Activated naive CD4-positive, alpha-beta T cell treated with anti-CD3 and anti-CD28 coated beads, Interleukin-2, amount 50 U/mL, for 24 hours (primary cell): ENCODE data around the gene ACSL6.

Source experiments
- H3K27ac Mint-ChIP-seq: one replicate; pipeline ENCODE4 v1.8.0; 2021; ENCODE audit warnings: mild to moderate bottlenecking, mixed read lengths
- H3K27me3 Mint-ChIP-seq: one replicate; pipeline ENCODE4 v1.8.0; 2021; ENCODE audit warnings: mixed read lengths
- H3K36me3 Mint-ChIP-seq: one replicate; pipeline ENCODE4 v1.8.0; 2021; ENCODE audit warnings: mixed read lengths
- H3K4me1 Mint-ChIP-seq: one replicate; pipeline ENCODE4 v1.8.0; 2021; ENCODE audit warnings: mixed read lengths
- H3K4me3 Mint-ChIP-seq: one replicate; pipeline ENCODE4 v1.8.0; 2021; ENCODE audit warnings: mild to moderate bottlenecking, mixed read lengths
- H3K9me3 Mint-ChIP-seq: one replicate; pipeline ENCODE4 v1.8.0; 2021; ENCODE audit warnings: mixed read lengths

ACSL6 gene

DNA sequence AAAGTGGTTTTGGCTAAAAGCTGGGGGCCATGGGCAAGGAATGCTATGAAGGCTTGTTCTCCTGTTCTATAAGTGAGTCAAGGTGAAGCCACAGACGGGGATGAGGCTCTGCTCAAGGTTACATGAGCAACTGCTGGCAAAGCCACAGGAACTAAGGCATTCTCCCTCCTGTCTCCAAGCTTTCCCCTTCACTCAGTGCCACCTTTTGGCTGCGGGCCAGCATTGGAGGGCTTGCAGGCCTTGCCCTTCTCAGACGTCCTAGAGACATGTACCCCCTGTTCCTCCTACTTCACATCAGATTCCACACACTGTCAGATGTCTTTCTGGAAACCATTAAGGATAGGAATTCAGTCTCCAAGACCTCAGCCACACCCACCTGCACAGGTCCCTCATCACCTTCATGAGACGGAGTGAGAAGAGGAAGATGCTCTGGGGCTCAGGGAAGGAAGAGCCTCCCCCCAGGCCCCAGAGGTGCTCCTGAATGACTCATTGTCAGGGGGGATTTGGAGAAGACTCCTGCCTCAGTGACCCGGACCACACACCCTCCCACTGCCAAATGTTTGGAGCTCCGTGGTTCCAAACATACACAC lies 45.5 kb downstream of the ACSL6 start:
- H3K27ac Mint-ChIP-seq: no peak overlapping the region
- H3K27me3 Mint-ChIP-seq: no peaks in the 10 kb centered on the region
- no peaks in the 10 kb centered on the region for H3K9me3 Mint-ChIP-seq
- peaks cover 6% of the 10 kb centered on the region for H3K4me1 Mint-ChIP-seq
- no peak overlapping the region for H3K4me3 Mint-ChIP-seq
- peaks cover 24% of the 10 kb centered on the region for H3K36me3 Mint-ChIP-seq

DNA sequence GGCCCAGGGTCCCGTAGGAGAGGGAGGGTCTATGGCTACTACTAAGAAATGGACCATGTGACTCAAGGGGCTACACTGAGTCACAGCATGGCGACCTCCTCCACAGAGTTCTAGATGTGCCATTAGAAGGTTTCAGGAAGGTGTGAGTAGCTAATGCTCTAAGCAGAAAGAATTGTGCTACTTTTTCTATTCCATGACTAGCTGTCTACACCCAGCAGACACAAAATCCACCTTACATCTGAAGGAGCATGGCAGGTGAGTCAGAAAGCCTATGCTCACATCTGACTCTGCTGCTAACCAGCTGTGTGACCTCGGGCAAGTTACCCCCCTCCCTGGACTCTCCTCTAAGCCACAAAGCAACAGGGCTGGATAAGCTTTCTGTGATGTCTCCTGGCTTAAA lies 51.6 kb downstream of the ACSL6 start:
- H3K4me3 Mint-ChIP-seq: no peak overlapping the region
- H3K4me1 Mint-ChIP-seq: peaks cover 11% of the 10 kb centered on the region
- no peaks in the 10 kb centered on the region for H3K9me3 Mint-ChIP-seq
- peak overlapping the region; percentile 35 for H3K27ac Mint-ChIP-seq
- peaks cover 25% of the 10 kb centered on the region for H3K36me3 Mint-ChIP-seq
- no peaks in the 10 kb centered on the region for H3K27me3 Mint-ChIP-seq

DNA sequence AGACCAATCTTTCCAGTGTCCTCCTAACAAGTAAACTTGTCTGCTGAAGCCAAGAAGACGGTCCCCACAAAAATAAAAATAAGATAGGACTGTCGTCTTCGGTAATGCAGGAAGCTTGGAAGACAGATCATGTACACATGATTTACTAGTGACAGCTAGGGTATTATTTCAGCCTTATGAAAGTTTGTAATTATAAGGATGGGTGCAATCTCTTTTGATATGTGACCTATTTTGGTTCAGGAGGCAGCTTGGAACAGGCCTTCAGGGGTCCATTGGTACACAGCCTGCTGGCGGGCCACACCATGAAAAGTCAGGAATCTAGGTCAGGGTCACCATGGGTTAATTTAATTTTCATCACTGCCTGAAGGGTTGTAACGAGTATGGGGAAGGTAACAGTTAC lies 52.3 kb downstream of the ACSL6 start:
- H3K9me3 Mint-ChIP-seq: no peaks in the 10 kb centered on the region
- H3K27ac Mint-ChIP-seq: peak overlapping the region; percentile 12
- H3K27me3 Mint-ChIP-seq: no peaks in the 10 kb centered on the region
- no peak overlapping the region for H3K4me3 Mint-ChIP-seq
- H3K4me1 Mint-ChIP-seq: peaks cover 15% of the 10 kb centered on the region
- H3K36me3 Mint-ChIP-seq: peaks cover 29% of the 10 kb centered on the region

DNA sequence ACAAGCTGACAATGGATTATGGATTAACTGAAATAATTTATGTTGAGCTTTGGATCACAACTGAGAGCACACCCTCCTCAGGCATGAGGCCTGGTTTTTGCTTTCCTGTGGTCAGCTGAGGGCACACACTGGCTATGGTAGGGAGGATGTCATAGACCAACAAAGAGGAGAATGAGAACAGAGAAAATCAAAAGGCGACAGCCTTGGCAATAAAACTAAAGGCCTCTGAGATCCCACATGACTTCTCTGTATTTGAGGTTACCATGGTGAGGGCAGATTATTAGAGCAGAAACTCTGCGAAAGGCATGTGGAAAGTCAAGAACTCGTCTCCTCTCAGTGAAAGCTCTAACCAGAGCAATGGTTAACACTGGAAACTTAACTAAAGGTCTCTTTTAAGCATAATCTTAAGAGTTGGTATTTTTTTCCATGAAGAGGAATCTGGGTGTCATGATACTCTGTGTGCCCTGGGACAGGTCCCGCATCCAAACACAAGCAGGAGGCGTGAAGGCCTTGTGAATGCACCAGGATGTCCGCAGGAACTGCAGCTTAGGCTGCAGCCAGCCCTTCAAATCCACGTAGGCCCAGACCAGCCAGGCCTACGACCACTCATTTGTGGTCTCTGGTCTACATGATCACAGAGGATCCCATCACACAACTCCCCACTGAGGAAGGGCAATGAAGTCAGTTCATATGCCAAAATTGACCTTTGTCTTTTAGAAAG lies 53.6 kb downstream of the ACSL6 start:
- no peaks in the 10 kb centered on the region for H3K27me3 Mint-ChIP-seq
- peaks cover 26% of the 10 kb centered on the region for H3K36me3 Mint-ChIP-seq
- H3K9me3 Mint-ChIP-seq: no peaks in the 10 kb centered on the region
- H3K27ac Mint-ChIP-seq: peak overlapping the region; percentile 71
- peaks cover 15% of the 10 kb centered on the region for H3K4me1 Mint-ChIP-seq
- H3K4me3 Mint-ChIP-seq: no peak overlapping the region

DNA sequence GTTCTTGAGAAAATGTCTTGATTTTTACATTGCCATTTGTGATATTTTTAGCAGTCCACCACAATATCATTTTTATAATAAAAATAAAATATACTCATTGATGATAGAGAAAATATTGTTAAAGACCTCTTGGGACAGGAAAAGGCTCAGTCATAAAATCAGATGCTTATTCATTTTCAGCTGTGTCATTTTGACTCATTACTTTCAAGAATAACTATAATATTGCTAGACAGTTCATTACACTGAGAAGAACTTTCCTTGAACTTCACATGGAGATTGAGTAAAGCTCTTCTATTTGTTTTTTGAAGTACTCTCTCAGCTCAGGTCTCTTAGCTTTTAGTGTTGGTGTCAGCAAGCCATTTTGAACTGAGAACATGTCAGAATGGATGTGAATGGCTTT lies 57.5 kb downstream of the ACSL6 start:
- Mint-ChIP-seq H3K27ac (no peak overlapping the region), H3K27me3 (no peaks in the 10 kb centered on the region), H3K36me3 (peaks cover 26% of the 10 kb centered on the region)

DNA sequence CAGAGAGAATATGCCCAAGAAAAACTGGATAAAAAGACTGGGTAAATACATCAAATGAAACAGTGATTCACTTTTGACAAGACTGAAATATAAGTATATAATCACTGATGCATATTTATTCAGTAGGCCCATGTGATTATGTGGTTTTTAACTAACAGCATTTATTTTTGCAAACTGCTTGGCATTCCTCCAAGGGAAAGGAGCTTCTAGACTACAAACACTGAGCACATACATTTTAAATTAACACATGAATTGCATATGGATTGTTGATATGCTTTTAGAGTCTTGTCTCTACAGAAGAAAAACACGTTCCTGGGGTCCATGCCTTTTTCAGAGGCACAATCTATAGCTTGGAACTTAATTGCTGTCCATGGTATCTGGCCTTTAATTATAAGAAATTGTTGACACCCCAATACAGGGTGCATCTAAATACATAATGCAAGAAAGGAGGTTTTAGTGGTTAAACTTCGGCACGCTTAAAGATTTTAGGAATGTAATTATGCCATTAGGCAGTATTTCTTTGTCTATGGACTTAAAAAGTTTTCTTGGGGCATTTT lies 59.1 kb downstream of the ACSL6 start:
- Mint-ChIP-seq H3K36me3 (peaks cover 27% of the 10 kb centered on the region), H3K4me1 (peaks cover 6% of the 10 kb centered on the region), H3K27ac (no peak overlapping the region), H3K27me3 (no peaks in the 10 kb centered on the region), H3K4me3 (no peak overlapping the region), H3K9me3 (no peaks in the 10 kb centered on the region)

More for the DNA sequence above, 57.5 kb downstream of the ACSL6 start:
- Mint-ChIP-seq H3K4me3 (no peak overlapping the region), H3K4me1 (peaks cover 10% of the 10 kb centered on the region), H3K9me3 (no peaks in the 10 kb centered on the region)

DNA sequence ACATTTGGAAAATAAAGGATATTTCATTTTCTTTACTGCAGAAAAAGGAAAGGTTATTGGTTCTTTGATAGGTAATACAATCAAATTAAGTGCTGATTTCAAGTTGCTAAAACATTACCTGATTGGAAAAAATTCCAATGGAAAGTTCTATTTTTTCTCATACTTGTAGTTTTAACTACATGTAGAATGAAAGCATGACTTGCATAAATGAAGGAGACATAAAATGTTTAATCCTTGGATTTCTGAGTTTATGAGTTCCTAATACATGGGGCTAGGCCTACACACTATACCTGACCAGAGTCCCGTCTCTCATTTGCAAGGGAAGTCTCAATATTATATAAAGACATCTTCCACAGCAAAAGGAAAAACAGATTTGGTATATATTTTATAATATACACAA lies 60.8 kb downstream of the ACSL6 start:
- H3K4me1 Mint-ChIP-seq: peaks cover 4% of the 10 kb centered on the region
- no peaks in the 10 kb centered on the region for H3K27me3 Mint-ChIP-seq
- H3K36me3 Mint-ChIP-seq: peaks cover 23% of the 10 kb centered on the region
- no peaks in the 10 kb centered on the region for H3K9me3 Mint-ChIP-seq
- no peak overlapping the region for H3K27ac Mint-ChIP-seq
- H3K4me3 Mint-ChIP-seq: no peak overlapping the region

DNA sequence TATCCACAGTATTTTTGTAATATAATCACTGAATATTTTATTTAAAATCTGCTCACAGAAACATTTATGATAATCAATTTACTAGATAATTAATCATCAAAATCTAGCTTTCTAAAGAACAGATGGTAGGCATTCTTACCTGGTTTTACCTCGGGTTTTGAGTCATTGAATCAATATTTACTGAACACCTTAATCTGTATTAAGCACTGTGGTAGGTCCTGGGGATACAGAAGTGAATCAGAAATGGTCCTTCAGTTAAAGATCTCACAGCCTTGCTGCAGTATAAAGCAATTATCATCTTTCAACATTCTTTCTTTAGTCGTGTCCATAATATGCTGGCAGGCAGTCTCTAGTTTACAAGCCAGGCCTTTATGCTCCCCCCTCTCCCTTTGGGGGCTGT lies 64.0 kb downstream of the ACSL6 start:
- Mint-ChIP-seq H3K4me1 (no peaks in the 10 kb centered on the region), H3K9me3 (no peaks in the 10 kb centered on the region), H3K27me3 (no peaks in the 10 kb centered on the region), H3K4me3 (no peak overlapping the region), H3K36me3 (peaks cover 11% of the 10 kb centered on the region), H3K27ac (no peak overlapping the region)

DNA sequence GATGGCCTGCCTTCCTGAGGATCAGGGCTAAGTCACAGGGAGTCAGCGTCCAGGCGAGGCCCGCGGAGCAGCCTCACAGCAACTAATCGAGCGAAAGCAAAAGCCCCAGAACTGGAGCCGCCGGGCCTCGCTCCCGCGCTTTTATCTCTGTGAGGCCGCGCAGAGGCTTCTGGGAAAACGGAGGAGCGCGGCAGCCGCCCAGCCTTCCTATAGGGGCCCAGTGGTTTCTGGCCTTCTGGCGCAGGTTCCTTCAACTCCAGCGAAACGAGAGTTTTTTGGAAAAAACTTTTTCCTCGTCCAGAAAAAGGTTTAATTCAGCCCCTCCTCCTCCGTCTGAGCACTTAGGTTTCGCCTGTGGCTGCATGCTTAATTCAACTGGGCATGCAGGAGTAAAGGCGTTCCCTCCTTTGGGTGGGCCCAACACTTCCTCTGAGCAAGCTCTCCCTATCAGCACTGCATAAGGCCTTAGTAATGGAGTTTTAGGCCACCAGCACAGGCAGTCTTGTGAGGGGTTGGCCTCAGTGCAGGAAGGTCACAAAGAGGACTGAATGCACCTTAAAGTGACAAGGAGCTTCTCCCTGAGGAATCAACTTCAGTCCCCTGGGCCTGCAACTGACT lies 65.8 kb downstream of the ACSL6 start, which contains the start of gene MEIKIN:
MEIKIN (minus strand) TSS at position 113 of the 618 bp plus-strand sequence. CDS start 158 bp downstream, outside the sequence.
- H3K4me1 Mint-ChIP-seq: no peaks in the 10 kb centered on the region
- peaks cover 14% of the 10 kb centered on the region for H3K36me3 Mint-ChIP-seq
- no peaks in the 10 kb centered on the region for H3K27me3 Mint-ChIP-seq
- no peaks in the 10 kb centered on the region for H3K9me3 Mint-ChIP-seq
- H3K4me3 Mint-ChIP-seq: no peak within 1 kb of the TSS
- no peak within 1 kb of the TSS for H3K27ac Mint-ChIP-seq

DNA sequence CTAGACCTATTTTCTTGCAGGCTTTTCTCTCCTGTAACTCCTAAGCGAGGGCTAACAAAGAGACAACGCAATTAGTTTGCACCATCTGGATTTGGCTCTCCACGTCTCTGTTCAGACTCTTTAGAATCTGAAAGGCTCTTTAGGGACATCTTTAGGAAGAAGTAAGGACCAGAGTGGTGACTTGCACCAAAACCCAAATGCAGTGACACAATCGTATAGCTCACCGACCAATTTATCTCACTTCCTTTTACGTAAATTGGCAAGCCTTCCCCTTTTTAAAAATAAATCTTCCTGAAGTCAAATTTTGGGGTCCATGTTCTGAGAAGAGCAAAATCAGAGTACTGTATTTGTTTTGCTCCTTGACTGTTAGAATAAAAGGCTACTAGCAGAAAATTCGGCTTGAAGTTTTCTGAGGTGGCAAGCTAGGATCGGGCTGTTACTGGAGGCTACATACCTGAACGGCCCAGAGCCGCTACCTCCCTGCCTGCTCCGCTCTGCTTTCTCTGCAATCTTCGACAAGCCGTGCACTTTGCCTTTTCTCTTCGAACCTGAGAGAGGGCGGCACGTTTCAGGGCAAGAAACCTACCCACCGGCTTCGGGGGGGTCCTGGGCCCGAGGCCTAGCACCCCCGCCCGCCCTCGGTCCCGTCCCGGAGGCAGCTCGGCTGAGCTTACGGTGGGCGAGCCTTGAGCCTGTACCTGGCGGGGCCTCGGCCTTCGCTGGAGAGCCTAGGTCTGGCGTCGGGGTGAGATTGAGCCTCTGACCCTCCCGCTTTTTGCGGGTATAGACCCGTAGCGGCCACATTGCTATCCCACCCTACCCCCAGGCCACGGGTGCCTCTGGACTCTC lies 66.5 kb downstream of the ACSL6 start:
- no peaks in the 10 kb centered on the region for H3K9me3 Mint-ChIP-seq
- H3K4me3 Mint-ChIP-seq: no peak overlapping the region
- H3K36me3 Mint-ChIP-seq: peaks cover 11% of the 10 kb centered on the region
- no peak overlapping the region for H3K27ac Mint-ChIP-seq
- no peaks in the 10 kb centered on the region for H3K27me3 Mint-ChIP-seq
- no peaks in the 10 kb centered on the region for H3K4me1 Mint-ChIP-seq

DNA sequence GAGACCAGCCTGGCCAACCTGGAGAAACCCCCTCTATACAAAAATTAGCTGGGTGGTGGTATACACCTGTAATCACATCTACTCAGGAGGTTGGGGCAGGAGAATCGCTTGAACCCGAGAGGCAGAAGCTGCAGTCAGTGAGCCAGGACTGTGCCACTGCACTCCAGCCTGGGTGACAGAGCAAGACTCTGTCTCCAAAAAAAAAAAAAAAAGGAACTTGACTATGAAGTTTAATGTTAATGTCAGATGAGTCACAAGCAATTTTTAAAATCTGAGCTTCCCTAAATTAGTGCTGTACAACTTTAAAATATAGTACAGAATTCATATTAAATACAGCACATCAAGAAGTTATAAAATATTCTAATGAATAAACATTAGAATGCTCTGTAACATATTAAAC lies 67.5 kb downstream of the ACSL6 start:
- no peaks in the 10 kb centered on the region for H3K4me1 Mint-ChIP-seq
- peaks cover 6% of the 10 kb centered on the region for H3K36me3 Mint-ChIP-seq
- no peaks in the 10 kb centered on the region for H3K9me3 Mint-ChIP-seq
- no peak overlapping the region for H3K4me3 Mint-ChIP-seq
- H3K27me3 Mint-ChIP-seq: no peaks in the 10 kb centered on the region
- no peak overlapping the region for H3K27ac Mint-ChIP-seq

DNA sequence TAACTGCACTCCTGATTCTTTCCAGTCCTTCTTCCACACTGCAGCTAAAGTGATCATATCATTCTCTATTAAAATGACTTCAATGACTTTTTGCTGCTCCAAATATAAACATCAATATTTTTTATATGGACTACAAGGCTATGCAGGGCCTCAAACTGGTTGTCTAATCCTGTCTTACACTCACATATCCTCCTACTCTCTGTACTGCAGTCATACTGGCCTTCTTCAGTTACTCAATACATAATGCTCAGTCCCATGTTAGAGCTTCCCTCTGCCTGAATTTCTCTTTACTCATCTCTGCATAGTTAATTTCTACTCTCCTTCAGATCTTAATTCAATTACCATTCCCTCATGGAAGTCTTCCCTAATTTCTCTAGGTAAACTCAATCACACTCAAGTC lies 69.4 kb downstream of the ACSL6 start:
- H3K9me3 Mint-ChIP-seq: no peaks in the 10 kb centered on the region
- no peak overlapping the region for H3K4me3 Mint-ChIP-seq
- peaks cover 5% of the 10 kb centered on the region for H3K36me3 Mint-ChIP-seq
- no peaks in the 10 kb centered on the region for H3K4me1 Mint-ChIP-seq
- no peak overlapping the region for H3K27ac Mint-ChIP-seq
- H3K27me3 Mint-ChIP-seq: no peaks in the 10 kb centered on the region

DNA sequence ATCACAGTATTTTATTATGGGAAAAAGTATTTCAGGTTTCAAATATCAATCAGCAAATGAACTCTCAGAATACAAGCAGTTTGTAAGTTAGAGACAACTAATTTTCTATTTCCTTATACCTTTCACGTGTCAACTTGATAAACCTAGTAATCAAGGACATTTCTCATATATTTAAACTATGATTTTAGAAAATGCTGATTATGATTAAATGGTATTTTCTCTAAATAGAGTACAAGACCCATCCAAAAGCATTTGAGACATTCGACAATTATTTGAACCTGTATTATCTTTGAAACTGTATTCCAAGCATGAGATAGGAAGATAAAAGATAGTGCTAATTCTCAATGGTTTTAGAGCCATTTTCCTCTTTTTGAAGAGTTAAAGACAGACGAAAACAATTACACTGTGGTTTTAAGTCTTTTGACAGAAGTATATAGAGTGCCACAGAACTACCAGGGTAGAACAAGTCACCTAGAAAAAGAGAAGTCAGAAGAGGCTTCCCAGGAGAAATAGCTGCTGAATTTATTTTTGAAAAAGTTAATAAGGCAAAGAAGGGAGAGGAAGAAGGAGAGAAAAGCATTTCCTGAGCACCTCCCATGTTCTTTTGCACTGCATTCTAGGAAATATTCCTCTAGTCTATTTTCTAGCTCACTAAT lies 71.6 kb downstream of the ACSL6 start:
- H3K27me3 Mint-ChIP-seq: no peaks in the 10 kb centered on the region
- peaks cover 7% of the 10 kb centered on the region for H3K36me3 Mint-ChIP-seq
- no peaks in the 10 kb centered on the region for H3K4me1 Mint-ChIP-seq
- no peak overlapping the region for H3K27ac Mint-ChIP-seq
- no peaks in the 10 kb centered on the region for H3K9me3 Mint-ChIP-seq
- H3K4me3 Mint-ChIP-seq: no peak overlapping the region

DNA sequence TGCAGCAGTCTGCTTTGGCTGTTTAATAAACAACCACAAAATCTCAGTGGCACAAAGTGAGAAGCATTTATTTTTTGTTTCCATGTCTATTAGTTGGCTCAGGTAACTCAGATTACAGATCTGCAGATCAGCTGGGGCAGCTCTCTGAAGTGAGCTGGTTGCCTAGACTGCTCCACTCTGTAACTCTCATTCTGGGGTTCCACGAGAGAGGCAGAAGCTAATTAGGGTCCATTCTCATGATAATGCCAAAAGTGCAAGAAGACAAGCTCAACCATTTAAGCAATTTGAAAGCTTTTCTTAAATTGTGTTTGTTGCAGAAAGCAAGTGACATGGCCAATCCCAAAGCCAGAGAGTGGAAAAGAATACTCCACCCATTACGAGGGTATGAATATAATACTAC lies 79.2 kb downstream of the ACSL6 start:
- Mint-ChIP-seq H3K27ac (no peak overlapping the region), H3K9me3 (peaks cover 24% of the 10 kb centered on the region), H3K27me3 (no peaks in the 10 kb centered on the region), H3K36me3 (peaks cover 26% of the 10 kb centered on the region), H3K4me1 (no peaks in the 10 kb centered on the region), H3K4me3 (no peak overlapping the region)

DNA sequence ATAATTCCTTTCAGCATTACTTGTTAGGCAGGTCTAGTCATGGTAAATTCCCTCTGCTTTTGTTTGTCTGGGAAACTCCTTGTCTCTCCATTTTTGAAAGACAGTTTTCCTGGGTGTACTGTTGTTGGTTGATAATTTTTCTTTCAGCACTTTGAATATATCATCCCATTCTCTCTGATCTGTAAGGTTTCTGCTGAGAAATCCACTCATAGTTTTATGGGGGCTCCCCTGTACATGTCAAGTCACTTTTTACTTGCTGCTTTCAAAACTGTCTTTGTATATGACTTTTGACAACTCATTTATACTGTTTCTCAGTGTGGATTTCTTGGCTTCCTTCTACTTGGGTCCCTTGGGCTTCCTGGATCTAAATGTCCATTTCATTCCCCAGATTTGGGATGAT lies 82.5 kb downstream of the ACSL6 start:
- Mint-ChIP-seq H3K4me1 (no peaks in the 10 kb centered on the region), H3K4me3 (no peak overlapping the region), H3K27ac (no peak overlapping the region), H3K27me3 (no peaks in the 10 kb centered on the region), H3K36me3 (peaks cover 31% of the 10 kb centered on the region), H3K9me3 (peaks cover 30% of the 10 kb centered on the region)
